GM18507 (cell line): Measurements from ENCODE around the gene OSBP2.

Experiments used
- DNase-seq: peaks from one replicate; pipeline ENCODE4 v3.0.0; 2011; ENCODE audit warnings: low read depth; ENCODE audit not compliant: insufficient read length; ENCODE audit errors: extremely low spot score
- FAIRE-seq: peaks from 2 replicates; lab custom pipeline; 2011; peaks lifted over from hg19 to GRCh38; lab: Jason Lieb, UNC

Gene OSBP2

GRCh38 chr22:30909306-30909705 is 214.6 kb downstream of the OSBP2 start:
- no peak for FAIRE-seq
- no peak for DNase-seq

GRCh38 chr22:30910358-30910757 is 215.7 kb downstream of the OSBP2 start:
- FAIRE-seq (no peak), DNase-seq (no peak)

- DNase-seq (no peak), FAIRE-seq (no peak)
Observed at GRCh38 chr22:30918761-30919160, 224.1 kb downstream of the OSBP2 start.

GRCh38 chr22:30919973-30920372 is 225.3 kb downstream of the OSBP2 start:
- FAIRE-seq (no peak), DNase-seq (no peak)

- DNase-seq (peak; percentile 65), FAIRE-seq (peak; percentile 77)
Observed at GRCh38 chr22:30920407-30920806, 225.7 kb downstream of the OSBP2 start.

GRCh38 chr22:30921108-30921507 is 226.4 kb downstream of the OSBP2 start:
- FAIRE-seq = no peak
- DNase-seq = no peak

GRCh38 chr22:30922151-30922611 is 227.5 kb downstream of the OSBP2 start:
- FAIRE-seq (peak; percentile 66), DNase-seq (peak; percentile 56)

GRCh38 chr22:30923168-30923900 is 228.7 kb downstream of the OSBP2 start:
- FAIRE-seq = no peak
- DNase-seq = no peak

- FAIRE-seq (no peak), DNase-seq (no peak)
Observed at GRCh38 chr22:30925667-30926066, 231.0 kb downstream of the OSBP2 start.

- no peak for DNase-seq
- FAIRE-seq = no peak
Observed at GRCh38 chr22:30926706-30927105, 232.0 kb downstream of the OSBP2 start.

- no peak for DNase-seq
- FAIRE-seq = no peak
Observed at GRCh38 chr22:30927806-30928205, 233.1 kb downstream of the OSBP2 start.

GRCh38 chr22:30928401-30928800 is 233.7 kb downstream of the OSBP2 start:
- no peak for FAIRE-seq
- no peak for DNase-seq

- FAIRE-seq = no peak
Observed at GRCh38 chr22:30930228-30930627, 235.6 kb downstream of the OSBP2 start.

GRCh38 chr22:30931541-30932300 is 237.0 kb downstream of the OSBP2 start:
- FAIRE-seq (no peak), DNase-seq (no peak)

More at GRCh38 chr22:30930228-30930627, 235.6 kb downstream of the OSBP2 start:
- DNase-seq = no peak

GRCh38 chr22:30932661-30933060 is 238.0 kb downstream of the OSBP2 start:
- no peak for FAIRE-seq

GRCh38 chr22:30933457-30933856 is 238.8 kb downstream of the OSBP2 start:
- DNase-seq = no peak
- no peak for FAIRE-seq

More at GRCh38 chr22:30932661-30933060, 238.0 kb downstream of the OSBP2 start:
- DNase-seq = no peak

- no peak for FAIRE-seq
- DNase-seq = no peak
Observed at GRCh38 chr22:30934053-30934452, 239.4 kb downstream of the OSBP2 start.

GRCh38 chr22:30940685-30941362 is 246.2 kb downstream of the OSBP2 start:
- no peak for FAIRE-seq
- no peak for DNase-seq

- DNase-seq (no peak), FAIRE-seq (no peak)
Observed at GRCh38 chr22:30941363-30941740, 246.7 kb downstream of the OSBP2 start.

- DNase-seq = no peak
- FAIRE-seq = no peak
Observed at GRCh38 chr22:30943368-30943767, 248.7 kb downstream of the OSBP2 start.
